ENCODE data around the gene ARSG.
"Not testable (repeated sequence)": the region's sequence is repeated elsewhere in the genome, so short reads cannot be mapped to it uniquely, and the experiment has no call there.

ARSG gene

GRCh38 chr17:68276339-68276738, 15.0 kb upstream of the ARSG start:
- DNase-seq (ENCODE audit: low spot score); FAIRE-seq: not testable (repeated sequence)

GRCh38 chr17:68277807-68278206, 13.5 kb upstream of the ARSG start:
- DNase-seq (ENCODE audit: low spot score) (no peak), FAIRE-seq (no peak)

- DNase-seq (ENCODE audit: low spot score); FAIRE-seq: not testable (repeated sequence)
These were observed 9.3 kb upstream of the ARSG start for GRCh38 chr17:68281965-68282364.

DNA sequence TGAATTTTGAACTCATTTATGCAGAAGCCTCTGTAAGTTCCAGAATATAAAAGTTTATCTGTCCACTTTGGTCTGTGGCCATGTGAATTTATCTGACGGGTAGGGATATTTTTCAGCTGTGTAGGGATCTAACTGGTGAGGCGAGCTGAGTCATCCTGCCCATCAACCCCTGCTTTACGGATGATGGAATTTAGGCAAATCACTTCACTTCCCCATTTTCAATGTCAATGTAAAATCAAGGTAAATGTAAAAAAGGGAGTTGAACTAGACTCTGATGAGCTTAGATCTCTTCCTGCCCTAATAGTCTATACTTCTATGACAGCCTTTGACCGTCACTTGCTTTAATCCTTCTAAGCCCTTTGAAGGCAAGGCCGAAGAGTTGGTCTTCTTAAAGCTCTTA, 2.9 kb upstream of the ARSG start:
- peak; percentile 4 for FAIRE-seq
- DNase-seq (ENCODE audit: low spot score), result peak; percentile 23

GRCh38 chr17:68288804-68289203, 2.5 kb upstream of the ARSG start:
- FAIRE-seq (no peak), DNase-seq (ENCODE audit: low spot score) (no peak)

DNA sequence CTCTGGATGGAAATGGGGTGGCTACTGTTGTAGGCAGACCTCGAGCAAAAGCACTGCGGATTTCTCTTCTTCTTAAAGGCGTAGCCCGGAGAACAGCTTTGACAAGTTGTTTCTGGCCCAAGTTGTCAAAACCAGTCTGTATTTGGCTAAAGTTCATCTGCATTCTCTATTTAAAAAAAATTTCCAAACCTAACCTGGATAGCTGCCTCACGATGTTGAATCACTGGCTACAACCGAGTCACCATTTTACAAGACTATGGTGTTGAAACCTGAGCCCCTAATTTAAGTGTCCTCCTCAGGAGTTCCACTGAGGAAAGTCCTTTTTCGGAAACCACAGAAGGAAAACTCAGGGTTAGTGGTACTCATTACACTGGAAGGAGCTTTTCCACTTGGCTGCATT, 1.8 kb upstream of the ARSG start:
- FAIRE-seq (no peak), DNase-seq (ENCODE audit: low spot score) (no peak)

- no peak for FAIRE-seq
These were observed 1.4 kb upstream of the ARSG start for GRCh38 chr17:68289936-68290267.

GRCh38 chr17:68290268-68290954, 884 bp upstream of the ARSG start:
- FAIRE-seq, result no peak
- no peak for DNase-seq (ENCODE audit: low spot score)

More at GRCh38 chr17:68289936-68290267, 1.4 kb upstream of the ARSG start:
- DNase-seq (ENCODE audit: low spot score), result no peak

DNA sequence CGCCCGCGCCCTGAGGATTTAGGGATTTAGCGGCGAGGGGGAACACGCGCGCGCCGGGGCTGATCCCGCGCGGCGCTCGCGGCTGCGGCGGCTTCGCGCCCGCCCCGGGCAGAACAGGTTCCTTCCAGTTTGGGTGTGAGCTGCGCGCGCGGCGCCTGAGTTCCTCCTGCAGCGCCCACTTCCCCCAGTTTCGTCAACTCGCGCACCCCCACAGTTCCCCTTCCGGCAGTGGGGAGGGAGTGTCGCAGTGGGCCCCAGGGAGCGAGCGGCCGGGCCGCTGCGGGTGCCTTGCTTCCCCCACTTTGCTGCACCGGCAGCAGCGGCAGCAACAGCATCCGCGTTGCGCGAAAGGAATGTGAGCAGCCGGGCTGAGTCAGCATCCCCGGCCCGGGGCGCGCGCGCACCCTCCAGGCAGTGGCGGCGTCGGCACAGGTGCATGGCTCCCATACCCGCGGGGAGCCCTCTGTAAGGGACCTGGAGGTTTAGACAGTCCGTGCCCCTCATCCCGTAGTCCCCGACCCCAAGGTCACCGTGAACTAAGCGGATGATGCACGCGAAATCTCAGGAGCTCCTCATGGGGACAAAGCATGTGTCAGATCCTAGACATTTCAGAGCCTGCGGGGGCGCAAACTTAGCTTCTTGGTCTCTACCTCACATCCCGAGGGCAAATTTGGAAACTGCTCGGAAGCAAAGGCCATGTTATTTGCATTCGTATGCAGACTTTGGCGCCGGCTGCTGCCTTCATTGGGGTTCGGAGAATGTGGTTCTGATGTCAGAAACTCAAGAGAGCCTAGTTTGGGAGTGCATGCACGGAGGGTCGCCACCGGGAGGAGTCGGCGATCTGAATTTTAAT, 767 bp downstream of the ARSG start:
- FAIRE-seq (no peak), DNase-seq (ENCODE audit: low spot score) (peak; percentile 51)

- FAIRE-seq, result no peak
- DNase-seq (ENCODE audit: low spot score), result no peak
These were observed 1.4 kb downstream of the ARSG start for GRCh38 chr17:68292689-68293040.

- DNase-seq (ENCODE audit: low spot score), result no peak
- FAIRE-seq, result no peak
These were observed 2.3 kb downstream of the ARSG start for GRCh38 chr17:68293490-68294195.

- no peak for DNase-seq (ENCODE audit: low spot score)
- no peak for FAIRE-seq
These were observed 2.9 kb downstream of the ARSG start for GRCh38 chr17:68294196-68294555.

DNA sequence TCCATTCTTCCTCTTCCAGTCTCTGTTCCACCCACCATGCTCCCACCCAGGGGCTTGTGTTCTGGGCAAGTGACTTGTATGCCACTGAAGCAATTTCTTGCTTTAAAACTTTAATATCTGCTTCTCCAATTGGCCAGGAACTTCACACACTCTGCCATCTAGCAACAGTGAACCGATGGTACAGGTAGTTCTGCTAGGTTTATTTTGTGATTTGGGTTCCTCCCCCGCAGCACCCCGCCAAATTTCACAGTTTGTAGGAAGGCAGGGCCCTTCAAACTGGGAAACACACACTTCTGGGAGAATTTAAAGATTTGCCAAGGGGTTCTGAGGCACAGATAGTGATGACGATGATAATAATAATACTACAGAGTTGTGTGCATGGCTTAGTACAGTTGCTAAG, 3.3 kb downstream of the ARSG start:
- FAIRE-seq (no peak), DNase-seq (ENCODE audit: low spot score) (no peak)

- FAIRE-seq (no peak), DNase-seq (ENCODE audit: low spot score) (no peak)
These were observed 3.8 kb downstream of the ARSG start for GRCh38 chr17:68295086-68295485.

DNA sequence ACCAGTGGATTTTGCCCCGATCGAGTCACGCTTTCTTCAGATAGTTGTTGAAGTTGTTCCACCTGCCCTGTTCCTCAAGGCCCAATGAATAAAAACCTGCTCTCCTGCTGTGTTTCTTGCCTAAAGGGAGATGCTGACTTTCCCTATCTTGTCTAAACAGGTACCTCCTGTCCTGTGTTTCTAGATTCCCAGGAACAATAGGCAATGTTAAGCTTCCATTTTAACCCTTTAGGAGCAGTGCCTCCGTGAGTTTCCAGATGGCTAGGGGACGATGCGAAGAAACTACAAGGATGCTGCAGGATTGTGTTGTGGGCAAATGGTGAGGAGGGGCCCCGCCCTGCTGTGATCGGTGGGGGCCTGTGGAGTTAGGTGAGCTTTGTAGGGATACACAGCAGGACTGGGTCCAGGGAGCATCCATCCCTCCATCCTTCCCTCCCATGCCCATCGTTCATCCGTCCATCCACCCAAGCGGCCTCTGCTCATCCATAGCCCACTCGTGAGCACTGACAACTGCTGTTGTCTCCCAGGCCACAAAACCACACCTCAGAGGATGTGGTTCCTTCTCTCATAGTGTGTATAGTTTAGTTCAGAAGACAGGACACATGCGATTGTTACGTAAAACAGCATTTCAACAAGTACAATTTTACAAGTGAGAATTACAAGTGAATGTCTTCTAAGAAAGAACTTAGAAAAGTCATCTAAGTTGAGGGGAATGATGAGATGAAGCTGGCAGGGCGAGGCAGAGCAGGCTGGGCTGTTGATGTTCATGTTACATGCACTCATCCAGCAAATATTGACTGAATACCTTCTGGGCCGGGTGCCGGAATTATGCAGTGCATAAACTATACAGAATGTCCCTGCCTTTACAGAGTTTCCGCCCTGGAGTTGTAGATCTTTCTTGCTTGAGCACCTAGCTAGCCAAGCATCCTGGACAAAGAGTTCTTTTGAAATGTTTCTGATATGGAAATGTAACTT, 5.2 kb downstream of the ARSG start:
- no peak for DNase-seq (ENCODE audit: low spot score)
- no peak for FAIRE-seq

GRCh38 chr17:68297195-68297594, 5.9 kb downstream of the ARSG start:
- FAIRE-seq (no peak), DNase-seq (ENCODE audit: low spot score) (no peak)

DNA sequence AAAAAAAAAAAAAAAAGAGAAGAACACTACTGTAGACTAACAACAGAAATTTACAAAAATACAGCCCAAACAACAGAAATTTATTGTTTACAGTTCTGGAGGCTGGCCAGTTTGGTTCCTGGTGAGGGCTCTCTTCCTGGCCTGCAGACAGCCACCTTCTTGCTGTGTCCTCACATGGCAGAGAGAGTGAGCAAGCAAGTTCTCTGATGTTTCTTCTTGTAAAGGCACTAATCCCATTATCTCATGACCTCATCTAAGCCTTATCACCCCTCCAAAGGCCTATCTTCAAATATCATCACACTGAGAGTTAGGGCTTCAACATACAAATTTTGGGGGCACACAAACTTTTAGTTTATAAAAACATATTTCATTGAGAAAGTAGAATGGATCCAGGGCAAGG, 7.3 kb downstream of the ARSG start:
- DNase-seq (ENCODE audit: low spot score), result no peak
- FAIRE-seq, result no peak

- FAIRE-seq (no peak), DNase-seq (ENCODE audit: low spot score) (no peak)
These were observed 8.5 kb downstream of the ARSG start for GRCh38 chr17:68299817-68300216.

GRCh38 chr17:68301438-68301959, 10.2 kb downstream of the ARSG start:
- DNase-seq (ENCODE audit: low spot score) (no peak), FAIRE-seq (no peak)

GRCh38 chr17:68302066-68302564, 10.8 kb downstream of the ARSG start:
- no peak for FAIRE-seq

DNA sequence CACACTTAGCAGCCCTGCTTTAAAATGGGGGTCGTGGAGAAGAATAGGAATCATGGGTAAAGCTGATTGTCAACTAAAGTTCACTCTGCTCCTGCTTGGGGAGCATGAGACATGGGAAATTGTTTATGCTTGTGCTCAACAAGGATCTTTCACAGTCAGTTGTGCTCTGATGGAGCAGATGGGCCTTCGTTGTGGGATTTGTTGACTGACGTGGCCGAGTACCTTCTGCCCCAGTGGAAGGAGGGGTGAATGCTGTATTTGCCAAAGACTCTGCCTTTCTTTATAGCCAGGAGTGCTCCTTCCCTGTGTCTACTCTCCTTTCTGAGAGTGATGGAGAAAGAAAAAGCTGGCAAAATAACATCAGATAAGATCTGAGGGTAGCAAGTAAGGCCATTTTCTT, 11.4 kb downstream of the ARSG start:
- DNase-seq (ENCODE audit: low spot score) (no peak), FAIRE-seq (no peak)

More at GRCh38 chr17:68302066-68302564, 10.8 kb downstream of the ARSG start:
- DNase-seq (ENCODE audit: low spot score), result no peak

All from RCC 7860 (cell line).